BJ (cell line): ENCODE measurements around the gene IL11RA. TPM values are rescaled to one million over a fixed set of nuclear protein-coding genes. Genes with fewer than 3 reads are reported as not detected.

Experiments
- CTCF ChIA-PET: fragments of 350-600 bp; formaldehyde crosslinking; extraction: SDS; loops from one replicate; lab custom pipeline; 2021; ENCODE audit warnings: antibody characterized with exemption, inconsistent platforms; lab: Yijun Ruan, JAX
- POLR2A ChIA-PET: fragments of 300-600 bp; sonication (Branson Sonifier 250); formaldehyde crosslinking; extraction: SDS; loops from one replicate; lab custom pipeline; 2021; ENCODE audit warnings: antibody characterized with exemption; lab: Charles Lee
- DNase-seq: peaks from one replicate; pipeline ENCODE4 v3.0.0-alpha.2; 2011; ENCODE audit warnings: low read depth
- H3K27me3 ChIP-seq: 2 replicates; pipeline ENCODE4 v1.6.0; 2011; ENCODE audit warnings: low read length; ENCODE audit not compliant: control insufficient read depth, insufficient read depth
- H3K36me3 ChIP-seq: 2 replicates; pipeline ENCODE4 v1.5.1; 2011; ENCODE audit warnings: low read length; ENCODE audit not compliant: control insufficient read depth, insufficient read depth
- H3K4me3 ChIP-seq: 2 replicates; pipeline ENCODE4 v1.5.1; 2011; ENCODE audit warnings: low read depth, mild to moderate bottlenecking, control low read depth, low read length
- polyA plus RNA-seq: library from polyadenylated mRNA; depleted of rRNA; stranded (reverse); fragments of >200 nt; gene quantifications from 2 replicates; pipeline ENCODE4 v1.2.3, GENCODE V29; 2011
- TF ChIP-seq, protein P1 (sequence below): IDR thresholded peaks from 2 replicates; pipeline ENCODE4 v1.5.1; 2011; ENCODE audit warnings: low read depth, mild to moderate bottlenecking, control low read depth, inconsistent platforms, low read length, moderate library complexity; ENCODE audit not compliant: insufficient read depth

The IL11RA gene
- polyA plus RNA-seq, 1 experiment, result 38.4 TPM

DNA sequence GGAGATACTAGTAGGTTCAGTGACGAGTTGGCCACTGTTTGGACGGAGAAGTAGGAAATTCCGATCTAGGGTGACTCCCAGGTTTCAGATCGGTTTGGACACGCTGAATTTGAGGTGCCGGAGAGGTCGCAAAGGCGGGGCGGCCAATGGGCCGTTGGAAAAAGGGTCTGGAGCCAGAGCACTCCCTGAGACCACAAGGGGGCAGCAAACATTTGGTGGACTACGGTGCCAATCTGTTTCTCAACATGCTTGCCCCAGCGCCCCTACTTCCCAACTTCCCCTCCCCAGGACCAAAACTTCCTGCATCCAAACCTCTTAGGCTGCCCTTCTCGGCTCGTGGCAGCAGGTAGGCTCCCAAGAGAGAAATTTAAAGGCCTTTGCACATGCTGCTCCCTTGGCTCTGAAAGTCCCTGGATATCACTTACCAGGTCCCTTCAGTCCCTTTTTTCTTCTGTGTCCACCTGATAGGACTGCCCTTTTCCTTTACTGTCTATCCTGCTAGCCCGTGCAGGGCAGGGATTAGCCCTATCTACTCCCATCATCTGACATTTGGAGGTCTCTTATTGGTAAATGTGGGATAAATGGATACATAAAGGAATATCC, 39.1 kb upstream of the IL11RA start:
- DNase-seq, result no peak
- POLR2A ChIA-PET, result interaction anchor here (0.6 kb wide), 1 partner anchor 14 kb away, joined by 4 read pairs; no protein-coding TSS in a partner anchor
- peak overlapping the region; percentile 70 for H3K4me3 ChIP-seq
- CTCF ChIA-PET, result interaction anchor here (0.6 to 5.9 kb wide), 12 partner anchors 8 to 286 kb away, joined by 3 to 112 read pairs (median 4); partner anchors contain the start of genes DCTN3 and SIGMAR1
- TF ChIP-seq, protein P1, sequence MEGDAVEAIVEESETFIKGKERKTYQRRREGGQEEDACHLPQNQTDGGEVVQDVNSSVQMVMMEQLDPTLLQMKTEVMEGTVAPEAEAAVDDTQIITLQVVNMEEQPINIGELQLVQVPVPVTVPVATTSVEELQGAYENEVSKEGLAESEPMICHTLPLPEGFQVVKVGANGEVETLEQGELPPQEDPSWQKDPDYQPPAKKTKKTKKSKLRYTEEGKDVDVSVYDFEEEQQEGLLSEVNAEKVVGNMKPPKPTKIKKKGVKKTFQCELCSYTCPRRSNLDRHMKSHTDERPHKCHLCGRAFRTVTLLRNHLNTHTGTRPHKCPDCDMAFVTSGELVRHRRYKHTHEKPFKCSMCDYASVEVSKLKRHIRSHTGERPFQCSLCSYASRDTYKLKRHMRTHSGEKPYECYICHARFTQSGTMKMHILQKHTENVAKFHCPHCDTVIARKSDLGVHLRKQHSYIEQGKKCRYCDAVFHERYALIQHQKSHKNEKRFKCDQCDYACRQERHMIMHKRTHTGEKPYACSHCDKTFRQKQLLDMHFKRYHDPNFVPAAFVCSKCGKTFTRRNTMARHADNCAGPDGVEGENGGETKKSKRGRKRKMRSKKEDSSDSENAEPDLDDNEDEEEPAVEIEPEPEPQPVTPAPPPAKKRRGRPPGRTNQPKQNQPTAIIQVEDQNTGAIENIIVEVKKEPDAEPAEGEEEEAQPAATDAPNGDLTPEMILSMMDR, result peak; percentile 91
- no peaks in the 10 kb centered on the region for H3K27me3 ChIP-seq
- H3K36me3 ChIP-seq, result peaks cover 12% of the 10 kb centered on the region

DNA sequence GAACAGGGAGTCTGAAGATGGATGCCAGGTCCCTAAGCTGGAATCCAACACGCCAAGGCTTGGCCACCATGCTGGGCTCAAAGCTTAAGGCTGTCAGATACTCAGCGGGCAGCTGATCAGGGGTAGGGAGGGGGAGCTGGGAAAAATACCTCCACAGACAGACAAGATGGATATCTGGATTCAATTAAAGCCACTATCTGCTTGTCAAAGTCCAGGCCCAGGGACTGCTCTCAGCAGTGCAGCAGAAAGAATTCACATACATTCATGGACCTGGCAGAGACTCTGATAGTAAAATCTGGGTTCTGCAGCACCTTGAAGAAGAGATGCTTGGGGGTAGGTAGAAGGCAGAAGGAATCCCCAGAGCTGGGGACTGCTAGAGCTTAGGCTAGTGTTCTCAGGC, 36.9 kb upstream of the IL11RA start:
- POLR2A ChIA-PET, result no interaction called here
- CTCF ChIA-PET, result interaction anchor here (0.7 to 5.9 kb wide), 5 partner anchors 10 to 287 kb away, joined by 3 to 112 read pairs (median 4); partner anchors contain the start of gene SIGMAR1
- Histone ChIP-seq H3K36me3 (peaks cover 14% of the 10 kb centered on the region), H3K4me3 (no peak overlapping the region), H3K27me3 (no peaks in the 10 kb centered on the region)
- no peak for DNase-seq
- TF ChIP-seq, protein P1, result no peak

DNA sequence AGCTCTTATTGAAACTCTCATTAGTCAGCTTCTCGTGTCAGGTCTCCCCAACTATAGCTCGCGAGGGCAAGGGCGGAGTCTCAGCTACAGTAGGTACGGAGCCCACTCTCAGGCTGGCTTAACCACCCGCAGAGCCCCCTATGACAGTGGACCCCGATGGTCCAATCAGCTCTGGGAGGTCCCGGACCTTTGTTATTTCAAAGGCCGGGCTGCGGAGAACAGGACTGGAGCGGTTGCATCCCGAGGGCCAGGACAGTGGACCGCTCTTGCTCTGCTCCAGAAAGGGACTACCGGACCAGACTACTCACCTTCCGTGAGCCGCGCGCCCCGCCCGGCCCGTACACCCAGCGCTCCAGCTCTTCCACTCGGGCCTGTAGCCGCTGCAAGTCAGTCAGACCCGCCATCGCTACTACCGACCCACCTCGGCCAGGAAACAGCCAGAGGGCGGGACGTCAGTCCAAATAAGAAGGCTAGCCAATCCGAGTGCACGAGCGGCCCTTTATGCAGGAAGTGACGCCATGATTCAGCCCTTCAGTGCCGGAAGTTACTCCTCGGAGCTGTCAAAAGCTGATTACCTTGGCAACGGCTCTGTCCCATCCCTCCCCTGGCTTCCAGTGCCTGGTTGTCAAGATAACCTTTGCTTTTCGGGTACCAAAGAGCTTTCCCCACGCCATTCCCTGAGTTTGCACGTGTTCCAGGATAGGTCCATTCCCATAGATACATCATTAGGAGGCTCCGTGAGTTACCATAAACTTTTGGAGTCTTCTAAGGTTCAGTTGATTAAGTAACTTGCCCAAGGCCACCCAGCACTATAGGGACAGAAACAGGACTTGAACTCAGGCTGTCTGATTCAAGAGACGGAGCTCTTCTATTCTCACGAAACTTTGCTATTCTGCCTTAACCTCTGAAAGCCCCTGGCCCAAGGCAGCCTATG, 31.7 kb upstream of the IL11RA start, which contains the start of gene DCTN3:
TSS of gene DCTN3 (minus strand) at position 435 of the 934 bp plus-strand sequence. CDS start at position 404, 31 bp downstream.
- peak; percentile 74 for DNase-seq
- H3K27me3 ChIP-seq, result peaks cover 21% of the 10 kb centered on the region
- peaks cover 14% of the 10 kb centered on the region for H3K36me3 ChIP-seq
- H3K4me3 ChIP-seq, result peak within 1 kb of the TSS; percentile 96
- ChIA-PET POLR2A (no interaction called here), CTCF (interaction anchor here (1.0 to 2.2 kb wide), 9 partner anchors 9 to 81 kb away, joined by 3 to 32 read pairs (median 9); partner anchors contain the start of genes GALT and RPP25L)
- TF ChIP-seq, protein P1, result no peak

DNA sequence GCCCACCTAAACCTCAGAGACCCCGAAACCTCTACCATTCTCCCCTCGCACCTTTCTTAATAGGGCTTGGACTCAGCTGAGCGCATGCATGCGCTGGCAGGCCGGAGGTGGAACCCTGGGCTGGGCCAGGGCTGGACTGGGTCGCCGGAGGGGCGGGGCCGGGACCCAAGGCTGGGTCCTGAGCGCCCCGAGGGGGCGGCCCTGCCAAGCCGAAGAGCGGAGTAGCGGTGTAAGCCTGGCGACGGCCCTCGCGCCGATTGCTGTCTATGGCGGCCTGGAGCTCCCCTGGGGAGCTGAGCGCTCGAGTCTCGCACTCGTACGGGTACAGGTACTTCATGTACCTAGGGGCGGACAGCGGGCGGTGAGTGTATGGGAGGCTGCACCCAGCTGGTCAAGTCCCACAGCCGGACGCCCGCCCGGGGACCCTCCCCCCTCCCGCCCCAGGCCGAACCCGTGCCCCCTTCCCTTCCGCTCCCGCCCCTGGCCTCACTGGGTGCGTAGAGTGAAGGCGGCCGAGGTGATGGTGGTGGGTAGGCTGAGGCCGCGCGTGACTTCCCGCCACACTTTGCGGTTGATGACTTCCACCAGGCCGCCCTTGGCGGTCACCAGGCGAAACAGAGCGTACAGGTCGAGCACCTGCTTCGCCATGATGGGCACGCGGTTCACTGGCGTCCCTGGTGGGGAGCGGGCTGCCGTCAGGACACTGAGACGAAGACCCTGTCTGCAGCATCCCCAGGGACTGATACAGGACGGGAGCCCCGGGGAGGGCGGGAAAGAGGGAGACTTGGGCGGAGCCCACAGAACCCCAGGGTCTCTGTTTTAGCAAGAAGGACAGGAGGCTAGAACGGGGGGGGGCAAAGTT, 28.4 kb upstream of the IL11RA start:
- no peaks in the 10 kb centered on the region for H3K36me3 ChIP-seq
- peaks cover 48% of the 10 kb centered on the region for H3K27me3 ChIP-seq
- POLR2A ChIA-PET, result no interaction called here
- CTCF ChIA-PET, result interaction anchor here (1.2 to 5.1 kb wide), 3 partner anchors 10 to 20 kb away, joined by 4 to 29 read pairs (median 4); no protein-coding TSS in a partner anchor
- no peak overlapping the region for H3K4me3 ChIP-seq
- DNase-seq, result no peak
- TF ChIP-seq, protein P1, result no peak
